ENCODE data around the gene SCAF4. TPM values are rescaled to one million over a fixed set of nuclear protein-coding genes. Genes with fewer than 3 reads are reported as not detected.

The SCAF4 gene
- total RNA-seq, 1 donor from 2014 or later, result 31.9 TPM

GRCh38 chr21:31686272-31686915, 45.5 kb downstream of the SCAF4 start:
- no peaks in the 10 kb centered on the region for H3K4me1 ChIP-seq
- no peak overlapping the region for H3K4me3 Mint-ChIP-seq
- H4K20me1 ChIP-seq (ENCODE audit: low read depth), result peaks cover 15% of the 10 kb centered on the region
- no peaks in the 10 kb centered on the region for H3K4me1 Mint-ChIP-seq
- H3K4me2 ChIP-seq, result no peak overlapping the region
- peaks cover 56% of the 10 kb centered on the region for H3K36me3 Mint-ChIP-seq
- H3F3A ChIP-seq (ENCODE audit: low read depth), result peaks cover 22% of the 10 kb centered on the region
- H3K4me3 ChIP-seq, result no peak overlapping the region
- H3K79me2 ChIP-seq (ENCODE audit: low read depth), result peaks cover 40% of the 10 kb centered on the region
- H2AFZ ChIP-seq (replicated peaks), result no peak overlapping the region
- no peak overlapping the region for H3K9ac ChIP-seq
- peaks cover 53% of the 10 kb centered on the region for H3K36me3 ChIP-seq
- H3K27me3 ChIP-seq, result no peaks in the 10 kb centered on the region
- TF ChIP-seq CTCF (IDR thresholded peaks at IDR 0.05) (no peak), EZH2phosphoT487 (IDR thresholded peaks at IDR 0.05) (no peak), EZH2 (IDR thresholded peaks at IDR 0.05) (no peak)
- H3K27me3 Mint-ChIP-seq (ENCODE audit: insufficient read depth, low read depth), result no peaks in the 10 kb centered on the region
- no peak overlapping the region for H3K27ac ChIP-seq
- H3K9me3 Mint-ChIP-seq, result no peaks in the 10 kb centered on the region
- no peaks in the 10 kb centered on the region for H3K9me3 ChIP-seq (ENCODE audit: low read depth)
- no peak for DNase-seq (ENCODE audit: low spot score)
- no peak overlapping the region for H3K27ac Mint-ChIP-seq

DNA sequence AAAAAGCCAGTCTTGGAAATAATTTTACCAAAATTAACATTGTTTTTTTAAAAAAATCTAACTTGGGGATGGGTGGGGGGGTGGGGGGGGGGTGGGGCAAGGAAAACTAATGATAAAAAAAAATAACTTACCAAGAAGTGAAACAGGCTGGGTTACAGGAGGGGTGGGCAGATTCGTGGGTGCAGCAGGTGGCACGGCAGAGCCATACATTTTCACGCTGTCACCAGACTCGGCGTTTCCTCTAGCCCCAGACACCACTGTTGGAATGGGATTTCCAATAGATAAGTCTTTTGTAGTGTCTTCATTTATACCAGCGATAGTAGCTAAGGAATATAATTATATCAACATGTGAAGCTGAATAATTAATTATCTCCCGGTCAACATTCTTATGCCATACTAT, 47.0 kb downstream of the SCAF4 start:
- Histone ChIP-seq H3K4me3 (no peak overlapping the region), H3K27me3 (no peaks in the 10 kb centered on the region), H3K4me2 (no peak overlapping the region), H2AFZ (replicated peaks) (no peak overlapping the region), H3K36me3 (peaks cover 54% of the 10 kb centered on the region), H3K9me3 (ENCODE audit: low read depth) (no peaks in the 10 kb centered on the region), H3K79me2 (ENCODE audit: low read depth) (peaks cover 50% of the 10 kb centered on the region), H3K9ac (no peak overlapping the region), H3K4me1 (no peaks in the 10 kb centered on the region), H3F3A (ENCODE audit: low read depth) (peaks cover 23% of the 10 kb centered on the region), H3K27ac (no peak overlapping the region), H4K20me1 (ENCODE audit: low read depth) (peaks cover 22% of the 10 kb centered on the region)
- TF ChIP-seq EZH2 (IDR thresholded peaks at IDR 0.05), result no peak
- no peak for TF ChIP-seq CTCF (IDR thresholded peaks at IDR 0.05)
- TF ChIP-seq EZH2phosphoT487 (IDR thresholded peaks at IDR 0.05), result no peak
- no peak overlapping the region for H3K27ac Mint-ChIP-seq
- no peaks in the 10 kb centered on the region for H3K9me3 Mint-ChIP-seq
- H3K36me3 Mint-ChIP-seq, result peaks cover 45% of the 10 kb centered on the region
- H3K4me3 Mint-ChIP-seq, result no peak overlapping the region
- no peaks in the 10 kb centered on the region for H3K4me1 Mint-ChIP-seq
- DNase-seq (ENCODE audit: low spot score), result no peak
- no peaks in the 10 kb centered on the region for H3K27me3 Mint-ChIP-seq (ENCODE audit: insufficient read depth, low read depth)

- Histone ChIP-seq H3K4me2 (no peak overlapping the region), H3K4me3 (no peak overlapping the region), H3K4me1 (no peaks in the 10 kb centered on the region), H2AFZ (replicated peaks) (no peak overlapping the region), H3K9ac (no peak overlapping the region), H3F3A (ENCODE audit: low read depth) (peaks cover 23% of the 10 kb centered on the region), H3K36me3 (peaks cover 55% of the 10 kb centered on the region), H4K20me1 (ENCODE audit: low read depth) (peaks cover 22% of the 10 kb centered on the region), H3K9me3 (ENCODE audit: low read depth) (no peaks in the 10 kb centered on the region), H3K27me3 (no peaks in the 10 kb centered on the region), H3K27ac (no peak overlapping the region), H3K79me2 (ENCODE audit: low read depth) (peaks cover 49% of the 10 kb centered on the region)
- no peak for DNase-seq (ENCODE audit: low spot score)
- no peak overlapping the region for H3K4me3 Mint-ChIP-seq
- no peaks in the 10 kb centered on the region for H3K4me1 Mint-ChIP-seq
- no peaks in the 10 kb centered on the region for H3K9me3 Mint-ChIP-seq
- TF ChIP-seq CTCF (IDR thresholded peaks at IDR 0.05), result peak; percentile 25
- no peak for TF ChIP-seq EZH2 (IDR thresholded peaks at IDR 0.05)
- peaks cover 42% of the 10 kb centered on the region for H3K36me3 Mint-ChIP-seq
- no peaks in the 10 kb centered on the region for H3K27me3 Mint-ChIP-seq (ENCODE audit: insufficient read depth, low read depth)
- no peak overlapping the region for H3K27ac Mint-ChIP-seq
Observed at GRCh38 chr21:31683029-31683428, 48.9 kb downstream of the SCAF4 start.
